ENCODE measurements around the gene FOXN3. TPM values are rescaled to one million over a fixed set of nuclear protein-coding genes. Genes with fewer than 3 reads are reported as not detected.

The FOXN3 gene
- total RNA-seq, 1 experiment from 2014 or later = 125 TPM

- no peak overlapping the region for H2AK5ac ChIP-seq (ENCODE audit: insufficient read length, low read length)
- no peaks in the 10 kb centered on the region for H3K23me2 ChIP-seq (ENCODE audit: insufficient read length, low read depth, low read length, poor library complexity, severe bottlenecking)
- no peak overlapping the region for H2BK12ac ChIP-seq (ENCODE audit: insufficient read length, low read depth, low read length)
- H4K20me1 ChIP-seq (ENCODE audit: control insufficient read depth, insufficient read depth, insufficient read length) = peaks cover 2% of the 10 kb centered on the region
- H4K91ac ChIP-seq (ENCODE audit: insufficient read length, low read depth, low read length) = no peak overlapping the region
- TF ChIP-seq, protein P1, sequence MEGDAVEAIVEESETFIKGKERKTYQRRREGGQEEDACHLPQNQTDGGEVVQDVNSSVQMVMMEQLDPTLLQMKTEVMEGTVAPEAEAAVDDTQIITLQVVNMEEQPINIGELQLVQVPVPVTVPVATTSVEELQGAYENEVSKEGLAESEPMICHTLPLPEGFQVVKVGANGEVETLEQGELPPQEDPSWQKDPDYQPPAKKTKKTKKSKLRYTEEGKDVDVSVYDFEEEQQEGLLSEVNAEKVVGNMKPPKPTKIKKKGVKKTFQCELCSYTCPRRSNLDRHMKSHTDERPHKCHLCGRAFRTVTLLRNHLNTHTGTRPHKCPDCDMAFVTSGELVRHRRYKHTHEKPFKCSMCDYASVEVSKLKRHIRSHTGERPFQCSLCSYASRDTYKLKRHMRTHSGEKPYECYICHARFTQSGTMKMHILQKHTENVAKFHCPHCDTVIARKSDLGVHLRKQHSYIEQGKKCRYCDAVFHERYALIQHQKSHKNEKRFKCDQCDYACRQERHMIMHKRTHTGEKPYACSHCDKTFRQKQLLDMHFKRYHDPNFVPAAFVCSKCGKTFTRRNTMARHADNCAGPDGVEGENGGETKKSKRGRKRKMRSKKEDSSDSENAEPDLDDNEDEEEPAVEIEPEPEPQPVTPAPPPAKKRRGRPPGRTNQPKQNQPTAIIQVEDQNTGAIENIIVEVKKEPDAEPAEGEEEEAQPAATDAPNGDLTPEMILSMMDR (conservative IDR thresholded peaks at IDR 0.05) = no peak
- H3K18ac ChIP-seq (ENCODE audit: insufficient read length, low read depth, low read length) = no peak overlapping the region
- H3K4me2 ChIP-seq (ENCODE audit: insufficient read depth, insufficient read length, low read length) = no peak overlapping the region
- H3K9ac ChIP-seq (ENCODE audit: extremely low read depth, insufficient read length, low read length) = no peak overlapping the region
- H3K79me2 ChIP-seq (ENCODE audit: insufficient read depth, low read length) = no peaks in the 10 kb centered on the region
- H3K79me1 ChIP-seq (ENCODE audit: insufficient read depth, low read depth, low read length, poor library complexity, severe bottlenecking) = no peaks in the 10 kb centered on the region
- Mint-ChIP-seq H3K27ac (peak overlapping the region in 1 of 3 experiments; percentile 85; a peak in 1 of 7 replicates), H3K4me1 (peaks cover 48 to 51% of the 10 kb centered on the region in 2 experiments), H3K4me3 (no peak overlapping the region), H3K9me3 (no peaks in the 10 kb centered on the region), H3K36me3 (ENCODE audit: insufficient read depth in 1 of 3, low read depth in 3 of 3) (peaks cover 0 to 4% (median 2%) of the 10 kb centered on the region in 3 experiments; a peak in 4 of 7 replicates), H3K27me3 (ENCODE audit: low read depth) (no peaks in the 10 kb centered on the region)
- no CpG with 5 or more reads among the region's 9 CpGs for WGBS (ENCODE audit: extremely low coverage, insufficient read length, low lambda C conversion rate)
- no peak overlapping the region for H3K4ac ChIP-seq (ENCODE audit: low read depth, low read length)
- H3K4me1 ChIP-seq (ENCODE audit: insufficient read depth, low read length) = peaks cover 4% of the 10 kb centered on the region; the same call in 1 of the 2 replicates
- H2BK120ac ChIP-seq (ENCODE audit: low read depth, low read length, poor library complexity, severe bottlenecking) = no peak overlapping the region
- no peak overlapping the region for H2BK5ac ChIP-seq (ENCODE audit: insufficient read length, low read length)
- no peak for DNase-seq
- H2BK20ac ChIP-seq (ENCODE audit: low read depth, low read length, poor library complexity, severe bottlenecking) = no peak overlapping the region
- H3K9me3 ChIP-seq (ENCODE audit: control insufficient read depth, low read depth, low read length) = no peaks in the 10 kb centered on the region
- H3T11ph ChIP-seq (ENCODE audit: low read length) = no peak overlapping the region
- no peak overlapping the region for H2BK15ac ChIP-seq (ENCODE audit: low read depth, low read length)
- H3K23ac ChIP-seq (ENCODE audit: insufficient read length, low read depth, low read length) = no peak overlapping the region
- H3K56ac ChIP-seq (ENCODE audit: insufficient read length, low read depth, low read length) = no peak overlapping the region
- no peaks in the 10 kb centered on the region for H3K27me3 ChIP-seq (ENCODE audit: insufficient read depth, low read length)
- no peak overlapping the region for H4K5ac ChIP-seq (ENCODE audit: insufficient read length, low read depth, low read length)
- no peak overlapping the region for H4K8ac ChIP-seq (replicated peaks; ENCODE audit: insufficient read length, low read depth, low read length)
- no peak overlapping the region for H3K27ac ChIP-seq (ENCODE audit: insufficient read length, low read depth, low read length)
- no peak overlapping the region for H3K14ac ChIP-seq (ENCODE audit: insufficient read depth, low read length)
- H2AFZ ChIP-seq (ENCODE audit: low read length) = no peak overlapping the region
Observed at GRCh38 chr14:89452281-89452680, 35.2 kb upstream of the FOXN3 start.
